ENCODE results near the gene ASPHD1.

The ASPHD1 gene

GRCh38 chr16:29858974-29859373, 41.3 kb upstream of the ASPHD1 start:
- no peak overlapping the region for H3K27ac ChIP-seq (replicated peaks)
- DNase-seq (ENCODE audit: low read depth in 1 of 2, low spot score in 1 of 2) = no peak
- no peak overlapping the region for H3K4me3 ChIP-seq (replicated peaks; ENCODE audit: insufficient read depth, low read length)
- TF ChIP-seq POLR2AphosphoS5 (IDR thresholded peaks at IDR 0.05; ENCODE audit: low read depth) = no peak
- TF ChIP-seq GABPA (IDR thresholded peaks at IDR 0.05; ENCODE audit: low read depth) = no peak
- TF ChIP-seq, protein P1, sequence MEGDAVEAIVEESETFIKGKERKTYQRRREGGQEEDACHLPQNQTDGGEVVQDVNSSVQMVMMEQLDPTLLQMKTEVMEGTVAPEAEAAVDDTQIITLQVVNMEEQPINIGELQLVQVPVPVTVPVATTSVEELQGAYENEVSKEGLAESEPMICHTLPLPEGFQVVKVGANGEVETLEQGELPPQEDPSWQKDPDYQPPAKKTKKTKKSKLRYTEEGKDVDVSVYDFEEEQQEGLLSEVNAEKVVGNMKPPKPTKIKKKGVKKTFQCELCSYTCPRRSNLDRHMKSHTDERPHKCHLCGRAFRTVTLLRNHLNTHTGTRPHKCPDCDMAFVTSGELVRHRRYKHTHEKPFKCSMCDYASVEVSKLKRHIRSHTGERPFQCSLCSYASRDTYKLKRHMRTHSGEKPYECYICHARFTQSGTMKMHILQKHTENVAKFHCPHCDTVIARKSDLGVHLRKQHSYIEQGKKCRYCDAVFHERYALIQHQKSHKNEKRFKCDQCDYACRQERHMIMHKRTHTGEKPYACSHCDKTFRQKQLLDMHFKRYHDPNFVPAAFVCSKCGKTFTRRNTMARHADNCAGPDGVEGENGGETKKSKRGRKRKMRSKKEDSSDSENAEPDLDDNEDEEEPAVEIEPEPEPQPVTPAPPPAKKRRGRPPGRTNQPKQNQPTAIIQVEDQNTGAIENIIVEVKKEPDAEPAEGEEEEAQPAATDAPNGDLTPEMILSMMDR (IDR thresholded peaks at IDR 0.05; ENCODE audit: insufficient read depth, low read length) = no peak
- TF ChIP-seq, protein P2, sequence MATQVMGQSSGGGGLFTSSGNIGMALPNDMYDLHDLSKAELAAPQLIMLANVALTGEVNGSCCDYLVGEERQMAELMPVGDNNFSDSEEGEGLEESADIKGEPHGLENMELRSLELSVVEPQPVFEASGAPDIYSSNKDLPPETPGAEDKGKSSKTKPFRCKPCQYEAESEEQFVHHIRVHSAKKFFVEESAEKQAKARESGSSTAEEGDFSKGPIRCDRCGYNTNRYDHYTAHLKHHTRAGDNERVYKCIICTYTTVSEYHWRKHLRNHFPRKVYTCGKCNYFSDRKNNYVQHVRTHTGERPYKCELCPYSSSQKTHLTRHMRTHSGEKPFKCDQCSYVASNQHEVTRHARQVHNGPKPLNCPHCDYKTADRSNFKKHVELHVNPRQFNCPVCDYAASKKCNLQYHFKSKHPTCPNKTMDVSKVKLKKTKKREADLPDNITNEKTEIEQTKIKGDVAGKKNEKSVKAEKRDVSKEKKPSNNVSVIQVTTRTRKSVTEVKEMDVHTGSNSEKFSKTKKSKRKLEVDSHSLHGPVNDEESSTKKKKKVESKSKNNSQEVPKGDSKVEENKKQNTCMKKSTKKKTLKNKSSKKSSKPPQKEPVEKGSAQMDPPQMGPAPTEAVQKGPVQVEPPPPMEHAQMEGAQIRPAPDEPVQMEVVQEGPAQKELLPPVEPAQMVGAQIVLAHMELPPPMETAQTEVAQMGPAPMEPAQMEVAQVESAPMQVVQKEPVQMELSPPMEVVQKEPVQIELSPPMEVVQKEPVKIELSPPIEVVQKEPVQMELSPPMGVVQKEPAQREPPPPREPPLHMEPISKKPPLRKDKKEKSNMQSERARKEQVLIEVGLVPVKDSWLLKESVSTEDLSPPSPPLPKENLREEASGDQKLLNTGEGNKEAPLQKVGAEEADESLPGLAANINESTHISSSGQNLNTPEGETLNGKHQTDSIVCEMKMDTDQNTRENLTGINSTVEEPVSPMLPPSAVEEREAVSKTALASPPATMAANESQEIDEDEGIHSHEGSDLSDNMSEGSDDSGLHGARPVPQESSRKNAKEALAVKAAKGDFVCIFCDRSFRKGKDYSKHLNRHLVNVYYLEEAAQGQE (IDR thresholded peaks at IDR 0.05; ENCODE audit: insufficient replicate concordance, low read depth) = no peak
- TF ChIP-seq SPI1 (IDR thresholded peaks at IDR 0.05; ENCODE audit: borderline replicate concordance, low read depth) = no peak
- H3K27me3 ChIP-seq (ENCODE audit: insufficient read depth, poor library complexity, severe bottlenecking) = no peaks in the 10 kb centered on the region

DNA sequence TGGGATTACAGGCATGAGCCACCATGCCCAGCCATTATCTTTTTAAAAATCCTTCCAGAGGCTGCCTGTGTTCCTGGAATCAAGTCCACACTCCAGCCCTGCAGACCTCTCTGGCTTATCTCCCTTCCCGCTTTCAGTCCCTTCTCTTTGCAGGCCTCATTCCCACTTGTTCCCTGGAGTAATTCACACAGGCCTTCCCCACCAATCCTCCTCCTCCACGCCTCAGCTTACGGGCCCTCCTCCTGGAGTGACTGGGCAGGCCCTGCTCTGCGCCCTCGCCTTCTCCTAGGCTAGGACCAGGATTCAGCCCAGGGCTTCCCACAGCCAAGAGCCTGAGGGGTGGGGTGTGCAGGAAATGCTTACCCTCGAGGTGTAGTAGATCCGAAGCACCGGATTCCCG, 40.1 kb upstream of the ASPHD1 start:
- no peaks in the 10 kb centered on the region for H3K27me3 ChIP-seq (ENCODE audit: insufficient read depth, poor library complexity, severe bottlenecking)
- no peak overlapping the region for H3K4me3 ChIP-seq (replicated peaks; ENCODE audit: insufficient read depth, low read length)
- no peak for DNase-seq (ENCODE audit: low read depth in 1 of 2, low spot score in 1 of 2)
- TF ChIP-seq POLR2AphosphoS5 (IDR thresholded peaks at IDR 0.05; ENCODE audit: low read depth) (no peak), GABPA (IDR thresholded peaks at IDR 0.05; ENCODE audit: low read depth) (no peak), SPI1 (IDR thresholded peaks at IDR 0.05; ENCODE audit: borderline replicate concordance, low read depth) (no peak)
- TF ChIP-seq, protein P1 (IDR thresholded peaks at IDR 0.05; ENCODE audit: insufficient read depth, low read length) = no peak
- TF ChIP-seq, protein P2 (IDR thresholded peaks at IDR 0.05; ENCODE audit: insufficient replicate concordance, low read depth) = no peak
- no peak overlapping the region for H3K27ac ChIP-seq (replicated peaks)

GRCh38 chr16:29862383-29862883, 37.9 kb upstream of the ASPHD1 start:
- Histone ChIP-seq H3K27me3 (ENCODE audit: insufficient read depth, poor library complexity, severe bottlenecking) (no peaks in the 10 kb centered on the region), H3K27ac (replicated peaks) (peak overlapping the region; percentile 100), H3K4me3 (replicated peaks; ENCODE audit: insufficient read depth, low read length) (peak overlapping the region; percentile 81)
- TF ChIP-seq, protein P1 (IDR thresholded peaks at IDR 0.05; ENCODE audit: insufficient read depth, low read length) = no peak
- TF ChIP-seq, protein P2 (IDR thresholded peaks at IDR 0.05; ENCODE audit: insufficient replicate concordance, low read depth) = no peak
- TF ChIP-seq GABPA (IDR thresholded peaks at IDR 0.05; ENCODE audit: low read depth) (no peak), SPI1 (IDR thresholded peaks at IDR 0.05; ENCODE audit: borderline replicate concordance, low read depth) (no peak), POLR2AphosphoS5 (IDR thresholded peaks at IDR 0.05; ENCODE audit: low read depth) (no peak)
- peak in 1 of 2 experiments; percentile 10 for DNase-seq (ENCODE audit: low read depth in 1 of 2, low spot score in 1 of 2)
